ENCODE data around the gene NUDT14.

Gene NUDT14

DNA sequence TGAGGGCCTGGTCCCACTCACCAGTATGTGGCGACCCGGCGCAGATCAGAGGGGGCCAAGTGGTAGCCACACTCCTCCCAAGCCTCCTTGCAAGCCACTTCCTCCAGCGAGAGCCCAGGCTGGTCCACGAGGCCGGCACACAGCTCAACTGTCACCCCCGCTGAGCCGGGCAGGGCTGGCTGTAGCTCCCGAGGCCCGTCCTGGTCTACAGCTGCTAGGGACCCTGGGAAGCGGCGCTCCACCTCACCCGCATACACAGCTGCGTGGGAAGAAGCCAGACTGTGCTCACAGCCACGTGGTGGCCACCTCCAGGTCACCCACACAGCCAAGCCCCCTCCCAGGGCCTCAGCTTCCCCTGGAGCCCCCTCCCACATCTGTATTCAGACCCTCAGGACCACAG, 4.6 kb downstream of the NUDT14 start:
- DNase-seq (ENCODE audit: low read depth), result no peak

DNA sequence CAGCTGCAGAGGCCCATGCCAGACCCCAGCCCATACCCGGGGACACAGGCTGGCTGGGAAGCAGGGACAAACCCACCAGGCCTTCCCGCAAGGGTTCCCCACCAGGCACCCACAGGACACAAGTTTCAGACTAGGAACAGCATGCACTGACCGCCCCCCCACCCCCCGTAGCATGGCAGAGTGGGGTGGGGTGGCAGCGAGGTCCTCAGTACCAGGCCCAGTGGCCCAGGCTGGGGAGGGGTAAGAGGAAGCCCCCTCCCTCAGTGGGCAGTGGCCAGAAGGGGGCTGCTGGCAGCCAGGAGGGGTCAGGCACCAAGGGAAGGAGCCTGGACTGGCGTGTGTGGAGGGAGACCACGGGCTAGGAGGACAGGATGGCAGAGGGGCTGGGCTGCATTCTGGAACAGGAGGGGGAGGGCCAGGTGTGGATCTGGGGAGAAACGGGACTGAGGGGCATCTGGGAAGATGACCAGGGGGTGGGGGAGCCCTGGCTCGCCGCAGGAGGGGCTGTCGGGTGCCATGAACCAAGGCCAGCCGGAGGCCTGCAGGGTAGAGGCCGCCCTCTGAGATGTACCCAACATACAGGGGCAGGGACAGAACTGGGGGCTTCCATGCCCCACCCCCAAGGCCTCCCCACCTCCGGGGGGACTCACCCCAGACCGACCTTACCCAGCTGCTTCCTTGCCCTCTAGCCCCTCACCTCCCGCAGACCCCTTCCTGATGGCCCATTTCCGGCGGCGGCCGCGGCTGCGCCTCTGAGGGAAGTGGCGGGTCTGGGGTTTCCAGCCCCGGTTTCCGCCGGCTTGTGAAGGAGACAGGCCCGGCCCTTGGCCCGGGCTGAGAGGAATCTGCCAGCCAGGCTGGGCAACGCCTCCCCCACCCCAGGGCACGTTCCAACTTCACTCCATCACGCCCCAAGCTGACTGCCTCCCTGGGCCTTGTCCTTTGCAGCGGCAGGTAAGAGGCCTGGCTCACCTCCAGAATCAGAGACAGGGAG, 6.9 kb downstream of the NUDT14 start:
- no peak for DNase-seq (ENCODE audit: low read depth)

DNA sequence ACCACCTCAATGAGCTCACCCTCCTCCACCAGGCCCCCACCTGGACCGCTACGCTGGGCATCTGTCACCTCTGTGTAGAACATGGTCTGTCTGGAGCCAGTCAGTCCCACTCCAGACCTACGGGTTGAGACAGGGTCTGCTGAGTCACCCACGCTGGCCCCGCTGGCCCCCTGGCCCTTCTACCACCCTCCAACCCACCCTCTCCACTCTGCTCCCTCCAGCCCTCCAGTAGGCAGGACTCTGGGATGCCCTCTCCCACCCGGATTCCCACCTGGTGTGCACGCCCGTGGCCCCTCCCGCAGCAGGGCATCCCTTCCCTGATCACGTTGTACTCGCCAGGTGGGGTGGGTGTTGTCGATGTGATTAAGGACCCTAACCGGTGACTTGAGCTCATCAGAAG, 8.0 kb downstream of the NUDT14 start:
- DNase-seq (ENCODE audit: low read depth), result no peak

DNA sequence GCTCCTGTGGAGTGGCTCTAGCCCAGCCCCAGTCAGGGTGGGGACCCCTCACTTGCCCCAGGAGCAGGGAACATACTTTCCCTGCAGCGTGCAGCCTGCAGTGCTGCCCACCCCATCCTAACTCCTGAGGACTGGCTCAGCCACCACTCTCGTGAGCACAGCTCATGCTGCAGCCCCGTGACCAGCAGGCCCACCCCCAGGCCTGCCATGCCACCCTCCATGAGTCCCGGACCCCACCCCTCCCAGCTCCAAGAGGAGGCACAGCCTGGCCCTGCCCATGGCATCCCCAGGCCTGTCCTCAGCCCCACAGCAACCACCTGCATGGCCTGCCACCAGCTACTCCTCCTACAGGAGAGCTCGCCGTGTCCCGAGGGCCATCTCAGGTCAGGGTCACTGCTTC, 8.6 kb downstream of the NUDT14 start:
- DNase-seq (ENCODE audit: low read depth), result no peak

DNA sequence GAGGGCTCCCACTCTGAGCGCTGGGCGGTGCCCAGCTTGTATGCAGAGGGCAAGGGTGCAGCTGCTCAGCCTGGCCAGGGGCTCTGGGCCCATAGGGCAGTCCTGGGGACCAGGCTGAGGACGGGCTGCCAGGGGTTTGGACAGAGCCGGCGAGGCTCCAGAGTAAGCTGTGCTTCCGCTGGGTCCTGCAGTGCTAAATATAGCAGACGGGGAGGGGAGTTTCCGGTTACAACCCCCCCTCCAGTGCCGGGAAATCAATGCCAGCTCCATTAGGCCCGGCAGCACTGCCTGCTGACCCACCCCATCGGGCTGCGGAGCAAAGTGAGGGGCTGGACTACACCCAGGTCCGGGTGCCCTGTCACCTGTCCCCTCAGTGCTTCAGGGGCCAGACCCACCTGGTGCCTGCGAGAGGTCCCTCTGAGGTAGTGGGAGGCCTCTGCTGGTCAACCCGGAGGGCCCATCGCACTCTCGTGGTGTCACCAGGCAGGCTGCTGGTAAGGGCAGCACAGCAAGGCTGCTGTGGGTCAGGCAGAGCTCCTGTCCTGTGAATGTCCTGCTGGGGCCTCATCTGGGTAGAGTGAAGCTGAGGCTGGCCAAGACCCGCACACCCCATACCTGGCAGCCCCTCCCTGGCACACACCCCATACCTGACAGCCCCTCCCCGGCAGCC, 10.0 kb downstream of the NUDT14 start:
- no peak for DNase-seq (ENCODE audit: low read depth)

DNA sequence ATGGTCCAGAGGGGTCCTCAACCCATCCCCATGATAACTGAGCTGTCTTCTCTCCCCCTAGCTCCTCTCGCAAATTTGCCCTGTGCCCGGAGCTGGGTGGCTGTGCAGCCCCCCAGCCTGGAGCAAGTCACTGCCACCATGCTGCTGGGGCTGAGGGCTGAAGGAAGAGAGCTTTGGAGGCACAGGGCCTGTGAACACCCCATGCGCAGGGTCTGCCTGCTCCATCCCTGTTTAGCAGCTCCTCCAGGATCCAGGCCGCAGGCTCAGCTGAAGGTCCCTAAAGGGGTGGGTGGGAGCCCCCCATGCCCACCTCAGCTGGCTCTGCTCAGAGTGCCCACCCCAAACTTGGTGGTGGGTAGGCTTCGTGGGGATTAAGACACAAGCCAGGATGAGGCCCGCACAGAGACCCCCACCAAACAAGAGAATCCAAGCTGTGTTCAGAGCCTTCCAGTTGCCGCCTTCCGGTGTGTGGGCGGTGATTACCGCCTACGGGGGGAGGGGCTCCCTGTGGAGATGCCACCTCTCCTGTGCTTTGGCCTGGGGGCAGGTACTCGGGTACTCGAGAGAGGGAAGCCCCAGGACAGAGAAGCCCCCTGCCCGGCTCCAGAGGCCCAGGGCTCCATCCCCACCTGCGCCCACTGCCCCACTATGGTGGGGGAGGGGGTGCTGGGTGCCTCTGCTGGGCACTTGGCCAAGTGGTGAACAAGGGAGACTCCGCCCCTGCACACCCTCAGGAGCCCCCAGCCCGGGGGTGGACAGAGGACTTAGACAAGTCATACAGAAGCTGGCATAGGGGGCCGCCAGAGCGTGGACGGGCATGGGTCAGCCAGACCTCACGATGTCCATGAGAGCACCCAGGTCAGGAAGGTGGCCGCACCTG, 11.1 kb downstream of the NUDT14 start:
- DNase-seq (ENCODE audit: low read depth), result no peak

DNA sequence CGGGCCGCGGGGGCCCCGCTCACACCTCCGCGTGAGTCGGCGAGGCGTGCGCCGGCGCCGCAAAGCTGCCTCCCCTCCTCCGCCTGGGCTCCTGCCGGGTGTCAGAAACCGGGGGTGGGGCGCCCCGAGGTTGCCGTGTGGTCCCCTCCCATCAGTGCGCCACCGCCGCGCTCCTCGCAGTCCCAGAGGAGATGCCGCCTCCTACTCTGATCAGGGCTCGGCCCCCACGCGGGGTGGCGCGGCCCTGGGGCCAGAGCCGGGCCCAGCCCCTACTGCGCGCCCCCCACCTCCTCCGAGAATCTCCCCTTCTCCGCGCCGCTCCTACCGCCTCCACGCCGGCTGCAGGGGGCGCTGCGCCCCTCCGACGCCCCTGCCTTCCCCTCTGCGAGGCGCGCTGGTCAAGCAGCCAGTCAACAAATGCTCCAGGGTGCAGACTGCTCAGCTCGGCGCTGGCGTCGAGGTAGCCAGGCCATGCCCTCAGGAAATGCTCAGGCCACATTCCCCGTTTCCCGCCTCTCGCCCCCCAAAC, 12.1 kb downstream of the NUDT14 start:
- DNase-seq (ENCODE audit: low read depth), result no peak

DNA sequence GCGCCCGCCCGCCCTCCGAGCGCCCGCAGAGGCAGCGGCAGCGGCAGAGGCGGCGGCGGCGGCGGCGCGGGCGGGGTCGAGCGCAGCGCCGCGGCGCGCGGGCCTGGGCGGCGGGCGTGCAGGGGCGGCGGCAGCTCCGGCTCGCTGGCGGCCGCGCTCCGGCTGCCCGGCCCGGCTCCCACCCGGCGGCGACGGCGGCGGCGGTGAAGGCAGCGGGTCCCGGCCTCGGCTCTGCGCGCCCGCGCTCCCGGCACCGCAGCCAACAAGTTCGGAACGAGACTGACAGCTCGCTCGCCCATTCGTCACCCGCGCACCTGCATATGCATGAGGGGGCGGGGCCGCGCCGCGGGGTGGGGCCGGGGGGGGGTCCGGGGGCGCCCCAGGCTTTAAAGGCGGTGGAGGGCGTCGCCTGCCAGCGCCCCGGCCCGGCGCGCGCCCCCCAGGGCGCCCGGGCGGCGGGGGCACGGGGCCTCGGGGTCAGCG, 12.6 kb downstream of the NUDT14 start, which contains the start of gene JAG2:
JAG2 (minus strand) TSS at position 281 of the 483 bp plus-strand sequence. CDS start 356 bp downstream, outside the sequence.
- no peak for DNase-seq (ENCODE audit: low read depth)

DNA sequence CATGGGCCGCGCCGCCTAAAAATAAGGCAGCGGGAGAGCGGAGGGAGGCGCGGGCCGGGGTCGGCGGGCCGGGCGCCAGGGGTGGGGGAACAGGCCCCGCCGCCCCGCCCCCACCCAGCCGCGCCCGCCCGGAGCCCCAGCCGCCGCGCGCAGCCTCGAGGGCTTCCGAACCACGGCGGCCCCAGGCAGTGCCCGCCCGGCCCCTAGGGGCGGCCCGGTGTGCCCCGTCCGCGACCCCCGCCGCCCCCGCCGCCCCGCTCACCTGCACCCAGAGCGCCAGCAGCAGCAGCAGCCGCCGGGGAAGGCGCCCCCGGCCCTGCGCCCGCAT, 13.1 kb downstream of the NUDT14 start:
- no peak for DNase-seq (ENCODE audit: low read depth)

DNA sequence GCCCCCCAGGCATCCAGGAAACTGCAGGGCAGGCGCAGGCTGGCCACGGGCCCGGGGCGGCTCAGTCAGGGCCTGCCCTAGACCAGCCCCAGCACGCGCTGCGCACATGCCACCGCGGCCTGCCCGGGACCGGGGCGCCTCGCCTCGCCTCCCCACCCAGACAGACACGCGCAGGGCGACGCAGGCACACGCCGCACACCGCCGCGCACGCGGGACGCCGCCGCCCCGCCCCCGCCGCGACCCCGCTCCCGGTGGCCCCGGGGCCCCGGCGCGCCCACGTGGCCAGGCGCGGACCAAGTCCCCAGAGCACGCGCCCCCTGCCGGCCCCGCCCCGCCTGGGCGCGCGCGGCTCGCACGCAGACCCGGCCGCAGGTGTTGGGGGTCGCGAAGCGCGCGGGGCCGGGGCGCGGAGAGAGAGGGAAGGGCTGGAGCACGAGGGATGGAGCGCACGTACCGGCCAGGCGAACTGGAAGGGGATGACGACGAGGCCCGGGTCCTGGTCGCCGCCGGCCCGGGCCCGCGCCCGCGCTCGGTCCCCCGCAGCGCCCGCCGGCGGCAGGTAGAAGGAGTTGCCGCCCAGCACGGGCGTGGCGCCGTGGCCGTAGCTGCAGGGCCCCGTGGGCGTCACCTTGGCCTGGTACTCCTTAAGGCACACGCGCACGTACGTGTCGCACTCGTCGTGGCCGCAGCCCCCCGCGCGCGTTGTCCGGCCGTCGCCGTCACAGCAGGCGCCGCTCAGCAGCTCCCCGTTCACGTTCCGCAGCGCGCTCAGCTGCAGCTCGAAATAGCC, 13.6 kb downstream of the NUDT14 start:
- DNase-seq (ENCODE audit: low read depth), result no peak

DNA sequence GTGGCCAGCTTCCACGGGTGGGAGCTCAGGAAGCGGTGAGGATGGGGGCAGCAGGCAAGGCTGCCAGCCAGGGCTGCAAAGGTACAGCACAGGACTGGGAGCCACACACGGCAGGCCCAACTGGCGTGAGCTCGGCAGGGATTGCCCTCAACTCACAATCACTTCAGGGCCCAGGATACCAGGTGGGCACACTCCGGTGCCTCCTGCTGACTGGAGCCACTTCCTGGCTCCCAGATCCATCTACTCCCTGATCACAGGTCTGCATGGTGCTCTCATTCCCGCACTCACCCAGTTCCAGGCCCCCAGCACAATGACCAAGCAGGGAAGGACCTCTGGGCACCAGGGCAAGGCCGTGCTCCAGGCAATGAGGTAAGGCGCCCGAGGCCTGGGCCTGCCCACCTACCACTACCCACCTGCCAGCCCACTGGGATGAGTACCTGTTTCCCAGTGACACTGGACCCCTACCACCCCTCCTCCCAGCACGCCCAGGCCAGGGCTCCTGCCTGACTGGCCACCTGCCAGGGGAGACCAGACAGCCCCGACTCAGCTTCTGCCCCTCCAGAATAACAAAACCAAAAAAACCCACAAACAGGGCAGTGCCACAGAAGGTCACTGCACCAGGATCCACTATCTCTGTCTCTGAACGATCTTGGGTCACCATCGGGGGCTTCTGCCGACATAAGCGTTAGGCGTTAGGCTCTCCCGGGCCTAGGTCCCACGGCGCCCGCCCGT, 14.4 kb downstream of the NUDT14 start:
- no peak for DNase-seq (ENCODE audit: low read depth)

DNA sequence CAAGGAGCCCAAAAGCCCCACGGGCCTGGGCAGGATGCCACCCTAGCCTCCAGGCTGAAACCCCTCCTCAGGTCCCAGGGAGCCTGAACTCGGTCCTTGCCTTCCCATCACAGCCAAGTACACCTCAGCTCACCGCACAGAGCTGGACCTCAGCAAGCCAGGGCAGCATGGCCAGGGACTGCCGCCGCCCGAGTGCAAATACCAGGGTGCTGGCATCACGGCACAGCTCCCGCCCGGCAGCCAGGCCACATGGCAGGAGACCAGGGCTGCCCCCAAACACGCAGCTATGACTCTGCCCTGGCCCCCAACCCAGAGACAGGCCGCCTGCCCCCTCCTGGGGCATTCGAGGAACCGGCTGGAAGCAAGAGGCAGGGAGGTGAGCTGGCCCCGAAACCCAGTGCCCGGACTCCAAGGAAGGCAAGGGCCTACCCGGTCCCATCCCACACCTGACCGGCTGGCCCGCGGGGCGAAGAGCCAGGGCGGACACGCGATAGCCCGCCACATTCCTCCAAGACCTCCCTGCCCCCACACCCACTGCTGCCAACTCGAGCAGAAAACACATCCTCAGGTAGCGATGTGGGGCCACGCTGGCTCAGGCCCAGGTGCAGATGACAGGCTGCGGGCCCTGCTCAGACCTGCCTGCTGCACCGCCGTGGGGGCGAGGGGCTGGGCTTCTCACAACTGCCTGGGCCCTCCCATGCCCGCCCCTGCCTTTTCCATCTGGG, 15.2 kb downstream of the NUDT14 start:
- DNase-seq (ENCODE audit: low read depth), result no peak

DNA sequence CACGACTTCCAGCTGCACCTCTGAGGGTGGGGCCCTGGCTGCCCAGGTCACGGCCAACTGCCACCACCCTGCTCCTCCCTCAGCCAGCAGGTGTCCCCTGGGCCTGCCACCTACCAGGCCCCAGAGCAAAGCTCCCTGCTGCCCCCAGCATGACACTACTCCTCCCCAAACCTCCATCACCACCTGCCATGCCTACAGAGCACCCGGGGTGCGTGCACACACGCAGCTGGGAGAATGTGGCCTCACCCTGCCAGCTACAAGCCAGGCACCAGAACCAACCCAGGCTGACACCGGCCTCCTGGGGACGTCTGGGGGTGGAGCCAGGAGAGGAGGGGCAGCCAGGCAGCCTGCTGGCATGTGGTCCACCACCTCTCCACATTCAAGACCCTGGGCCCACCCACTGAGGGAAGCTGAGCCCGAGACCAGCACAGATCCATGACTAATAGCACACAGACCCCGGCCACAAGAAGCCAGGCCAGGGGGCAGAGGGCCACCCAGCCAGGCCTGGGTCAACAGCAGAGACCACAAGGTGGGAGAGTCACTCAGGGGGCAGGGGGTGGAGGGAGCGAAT, 15.9 kb downstream of the NUDT14 start:
- no peak for DNase-seq (ENCODE audit: low read depth)

DNA sequence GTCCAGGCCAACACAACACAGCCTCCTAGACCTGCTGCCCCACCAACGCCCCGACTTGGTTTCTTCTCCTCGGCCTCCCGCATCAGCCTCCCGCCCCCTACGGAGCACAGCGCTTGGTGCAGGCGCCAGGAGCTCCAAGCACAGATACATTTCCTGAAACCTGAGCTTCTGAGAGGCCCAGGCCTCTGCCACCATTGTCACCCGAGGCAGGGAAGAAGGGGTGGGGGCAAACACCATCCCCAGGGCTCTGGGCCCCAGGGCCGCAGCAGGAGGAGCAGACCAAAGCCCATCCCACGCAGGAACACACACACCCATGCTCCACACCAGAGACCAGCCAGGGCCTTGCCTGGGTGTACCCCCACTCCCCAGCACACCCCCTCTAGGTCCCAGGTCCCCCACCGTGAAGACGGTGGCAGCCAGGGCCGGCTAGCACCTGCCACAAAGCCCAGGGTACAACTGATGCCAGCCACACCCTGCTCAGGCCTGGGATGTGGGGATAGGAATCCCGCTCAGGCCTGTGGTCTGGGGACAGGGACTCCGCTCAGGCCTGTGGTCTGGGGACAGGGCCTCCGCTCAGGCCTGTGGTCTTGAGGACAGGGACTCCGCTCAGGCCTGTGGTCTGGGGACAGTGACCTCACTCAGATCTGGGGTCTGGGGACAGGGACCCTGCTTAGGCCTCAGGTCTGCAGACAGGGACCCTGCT, 17.9 kb downstream of the NUDT14 start:
- DNase-seq (ENCODE audit: low read depth), result no peak

DNA sequence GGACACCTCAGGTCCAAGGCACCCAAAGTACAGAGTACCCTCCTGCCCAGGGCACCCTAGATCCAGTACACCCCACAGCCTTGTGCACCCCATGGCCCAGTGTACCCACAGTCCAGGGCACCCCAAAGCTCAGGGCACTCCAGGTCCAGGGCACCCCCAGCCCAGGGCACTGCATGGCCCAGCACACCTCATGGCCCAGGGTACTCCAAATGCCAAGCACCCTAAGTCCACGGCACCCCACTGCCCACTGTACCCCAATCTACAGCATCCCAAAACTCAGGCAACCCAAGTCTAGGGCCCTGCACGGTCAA, 18.5 kb downstream of the NUDT14 start:
- DNase-seq (ENCODE audit: low read depth), result no peak

DNA sequence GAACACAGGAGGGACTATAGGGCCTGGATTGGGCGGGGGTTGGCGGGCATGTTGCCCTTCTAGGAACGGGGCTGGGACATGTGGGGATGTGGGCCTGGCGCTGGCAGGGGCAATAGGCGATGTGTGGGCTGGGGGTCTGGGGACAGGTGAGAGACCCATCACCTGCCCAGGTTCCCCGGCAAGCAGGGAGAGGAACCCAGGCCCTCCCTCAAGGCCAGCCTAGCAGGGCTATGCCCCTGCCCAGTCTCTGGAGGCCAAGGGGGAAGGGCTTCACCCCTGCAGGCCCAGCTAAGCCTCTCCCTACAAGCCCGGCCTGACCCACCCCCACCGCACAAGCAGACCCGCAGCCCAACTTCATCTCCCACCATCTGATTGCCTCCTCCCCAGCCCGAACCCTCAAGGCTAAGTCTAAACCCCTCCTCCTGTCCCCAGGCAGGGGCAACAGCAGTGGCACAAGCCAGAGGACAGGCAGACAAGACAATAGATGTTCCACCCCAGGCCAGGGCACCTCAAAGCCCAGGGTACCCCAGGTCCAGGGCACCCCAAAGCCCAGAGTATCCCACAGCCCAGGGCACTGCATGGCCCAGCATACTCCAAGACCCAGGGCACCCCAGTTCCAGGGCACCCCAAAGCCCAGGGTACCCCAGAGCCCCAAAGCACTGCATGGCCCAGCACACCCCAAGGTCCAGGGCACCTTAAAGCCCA, 19.0 kb downstream of the NUDT14 start:
- DNase-seq (ENCODE audit: low read depth), result no peak

DNA sequence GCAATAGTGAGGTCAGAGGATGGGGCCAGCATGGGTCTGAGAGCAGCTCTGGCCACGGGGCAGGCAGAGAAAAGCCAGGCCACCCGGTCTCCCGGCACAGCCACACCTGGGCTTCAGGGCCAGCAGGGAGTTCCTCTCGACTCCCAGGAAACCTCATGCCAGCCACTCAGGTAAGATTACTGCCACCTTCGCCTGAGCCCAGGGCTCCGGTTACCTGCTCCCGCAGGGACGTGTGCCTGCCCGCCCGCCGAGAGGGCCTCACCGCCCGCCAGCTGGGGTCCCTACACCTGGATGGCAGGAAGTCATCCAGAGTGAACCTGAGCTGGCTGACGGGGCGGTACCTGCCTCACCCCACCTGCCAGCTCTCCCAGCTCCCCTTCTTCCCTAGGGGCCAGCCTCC, 19.8 kb downstream of the NUDT14 start:
- DNase-seq (ENCODE audit: low read depth), result no peak

DNA sequence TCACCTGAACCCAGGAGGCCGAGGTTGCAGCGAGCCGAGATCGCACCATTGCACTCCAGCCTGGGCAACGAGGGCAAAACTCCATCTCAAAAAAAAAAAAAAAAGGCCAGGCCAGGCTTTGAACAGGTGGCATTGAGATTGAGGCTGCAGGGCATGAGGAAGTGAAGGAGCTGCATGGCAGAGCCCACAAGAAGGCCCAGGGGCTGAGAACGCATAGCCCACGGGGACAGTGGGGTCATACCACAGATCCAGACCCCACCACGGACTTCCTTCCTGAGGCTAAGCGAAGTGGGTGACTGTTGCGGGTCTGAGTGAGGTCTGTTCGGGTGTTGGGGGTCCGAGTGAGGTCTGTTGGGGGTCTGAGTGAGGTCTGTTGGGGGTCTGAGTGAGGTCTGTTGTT, 20.3 kb downstream of the NUDT14 start:
- no peak for DNase-seq (ENCODE audit: low read depth)

Measured in fibroblast of gingiva (primary cell).